Measurements from ENCODE around the gene FUZ. TPM values are rescaled to one million over a fixed set of nuclear protein-coding genes. Genes with fewer than 3 reads are reported as not detected.

FUZ gene
- total and polyA plus RNA-seq, 5 donors = 13.2 to 25.8 (median 17.2) TPM

DNA sequence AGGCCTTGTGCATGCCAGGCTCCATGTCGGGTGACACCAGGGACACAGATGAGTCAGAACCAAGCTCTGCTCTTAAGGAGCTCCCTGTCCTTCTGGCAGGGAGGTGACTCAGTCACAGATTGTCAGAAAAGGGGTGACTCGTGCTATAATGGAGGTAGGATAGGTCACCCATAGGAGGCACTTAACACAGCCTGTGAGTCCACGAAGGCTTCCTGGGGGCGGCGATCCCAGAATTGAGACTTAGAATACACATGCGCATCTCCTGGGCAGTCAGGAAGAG lies 19.6 kb downstream of the FUZ start:
- no peaks in the 10 kb centered on the region for H3K27me3 ChIP-seq (ENCODE audit: control insufficient read depth, insufficient read depth)
- no peaks in the 10 kb centered on the region for H3K9me3 ChIP-seq (ENCODE audit: control insufficient read depth, low read length)
- 92% methylated on average over 6 of the region's 6 CpGs for WGBS
- intact Hi-C loops (cut with DNase I) = no loop called here
- H3K4me3 ChIP-seq (ENCODE audit: low read length) = no peak overlapping the region
- no peaks in the 10 kb centered on the region for H3K4me1 ChIP-seq (ENCODE audit: control insufficient read depth, insufficient read depth, low read length)
- H3K27ac ChIP-seq (ENCODE audit: low read length) = no peak overlapping the region
- ATAC-seq = no peak
- no peak for DNase-seq

DNA sequence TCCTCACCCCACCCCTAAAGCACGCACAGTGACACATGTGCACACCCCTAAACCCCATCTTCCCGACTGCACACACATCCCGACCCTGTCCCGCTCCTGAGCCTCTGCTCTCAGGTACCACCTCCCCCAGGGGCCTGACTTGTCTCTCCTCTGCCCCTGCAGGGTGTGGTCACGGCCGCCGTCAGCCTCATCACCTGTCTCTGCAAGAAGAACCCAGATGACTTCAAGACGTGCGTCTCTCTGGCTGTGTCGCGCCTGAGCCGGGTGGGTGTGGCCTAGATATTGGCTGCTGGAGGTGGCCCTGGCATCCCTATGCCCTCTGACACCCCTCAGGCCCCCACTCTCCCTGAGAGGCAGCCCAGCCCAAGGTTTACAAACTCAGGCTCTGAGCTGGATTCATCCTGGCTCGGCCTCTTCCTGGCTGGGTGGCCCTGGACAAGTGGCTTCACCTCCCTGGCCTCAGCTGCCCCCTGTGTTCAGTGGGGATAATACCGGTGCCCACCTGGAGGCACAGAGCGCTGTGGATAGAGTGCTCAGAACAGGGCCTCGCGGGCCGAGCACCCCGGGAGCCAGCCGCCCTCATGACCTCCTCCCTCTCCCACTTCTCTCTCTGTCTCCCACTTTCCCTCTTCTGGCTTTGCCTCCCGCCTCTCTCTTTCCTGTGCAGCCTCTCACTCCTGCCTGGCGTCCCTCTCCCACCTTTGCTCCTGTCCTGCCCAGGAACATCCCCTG lies 20.1 kb downstream of the FUZ start:
- WGBS = 92% methylated on average over 22 of the region's 22 CpGs
- H3K9me3 ChIP-seq (ENCODE audit: control insufficient read depth, low read length) = no peaks in the 10 kb centered on the region

GRCh38 chr19:49791776-49792445 lies 21.2 kb downstream of the FUZ start:
- 95% methylated on average over 26 of the region's 26 CpGs for WGBS
- Histone ChIP-seq H3K27me3 (ENCODE audit: control insufficient read depth, insufficient read depth) (no peaks in the 10 kb centered on the region), H3K4me1 (ENCODE audit: control insufficient read depth, insufficient read depth, low read length) (no peaks in the 10 kb centered on the region), H3K27ac (ENCODE audit: low read length) (no peak overlapping the region), H3K9me3 (ENCODE audit: control insufficient read depth, low read length) (no peaks in the 10 kb centered on the region), H3K4me3 (ENCODE audit: low read length) (no peak overlapping the region)
- DNase-seq (peak in 1 of 3 donors; percentile 47), ATAC-seq (no peak)
- intact Hi-C loops (cut with DNase I) = no loop called here

More for the DNA sequence above, 20.1 kb downstream of the FUZ start:
- Histone ChIP-seq H3K27ac (ENCODE audit: low read length) (no peak overlapping the region), H3K4me3 (ENCODE audit: low read length) (no peak overlapping the region), H3K4me1 (ENCODE audit: control insufficient read depth, insufficient read depth, low read length) (no peaks in the 10 kb centered on the region), H3K27me3 (ENCODE audit: control insufficient read depth, insufficient read depth) (no peaks in the 10 kb centered on the region)
- ATAC-seq (peak in 1 of 2 donors; percentile 5), DNase-seq (no peak)
- intact Hi-C loops (cut with DNase I) = no loop called here

DNA sequence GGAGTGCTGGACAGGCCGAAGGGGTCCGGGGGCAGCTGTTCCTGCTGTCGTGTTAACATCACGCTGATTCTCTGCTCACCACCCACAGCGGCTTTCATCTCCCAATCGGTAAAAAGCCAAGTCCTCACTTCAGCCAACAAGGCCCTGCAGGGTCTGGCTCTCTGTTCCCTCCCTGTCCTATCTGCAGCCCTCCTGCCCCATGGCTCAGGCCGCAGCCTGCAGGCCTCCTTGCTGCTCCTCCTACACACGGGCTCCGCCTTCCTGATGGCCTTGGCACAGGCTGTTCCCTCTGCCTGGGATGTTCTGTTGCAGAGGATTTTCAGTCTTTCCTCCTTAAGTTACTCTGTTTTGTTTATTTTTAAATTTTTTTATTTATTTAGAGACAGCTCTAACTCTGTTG lies 22.2 kb downstream of the FUZ start:
- H3K27ac ChIP-seq (ENCODE audit: low read length) = peak overlapping the region; percentile 20

GRCh38 chr19:49788857-49789256 lies 24.2 kb downstream of the FUZ start:
- 84% methylated on average over 10 of the region's 10 CpGs for WGBS
- DNase-seq (no peak), ATAC-seq (no peak)
- Histone ChIP-seq H3K4me3 (ENCODE audit: low read length) (no peak overlapping the region), H3K4me1 (ENCODE audit: control insufficient read depth, insufficient read depth, low read length) (no peaks in the 10 kb centered on the region), H3K27me3 (ENCODE audit: control insufficient read depth, insufficient read depth) (no peaks in the 10 kb centered on the region), H3K27ac (ENCODE audit: low read length) (no peak overlapping the region), H3K9me3 (ENCODE audit: control insufficient read depth, low read length) (no peaks in the 10 kb centered on the region)
- intact Hi-C loops (cut with DNase I) = no loop called here

More for the DNA sequence above, 22.2 kb downstream of the FUZ start:
- ATAC-seq (peak; percentile 63 to 88), DNase-seq (peak; percentile 64 to 90 (median 87))
- H3K4me3 ChIP-seq (ENCODE audit: low read length) = no peak overlapping the region
- H3K9me3 ChIP-seq (ENCODE audit: control insufficient read depth, low read length) = no peaks in the 10 kb centered on the region
- 50% methylated on average over 9 of the region's 9 CpGs for WGBS
- no peaks in the 10 kb centered on the region for H3K27me3 ChIP-seq (ENCODE audit: control insufficient read depth, insufficient read depth)
- no peaks in the 10 kb centered on the region for H3K4me1 ChIP-seq (ENCODE audit: control insufficient read depth, insufficient read depth, low read length)
- intact Hi-C loops (cut with DNase I) = no loop called here

GRCh38 chr19:49787746-49788145 lies 25.3 kb downstream of the FUZ start:
- DNase-seq = no peak
- Histone ChIP-seq H3K4me3 (ENCODE audit: low read length) (no peak overlapping the region), H3K4me1 (ENCODE audit: control insufficient read depth, insufficient read depth, low read length) (no peaks in the 10 kb centered on the region), H3K27me3 (ENCODE audit: control insufficient read depth, insufficient read depth) (no peaks in the 10 kb centered on the region), H3K27ac (ENCODE audit: low read length) (no peak overlapping the region), H3K9me3 (ENCODE audit: control insufficient read depth, low read length) (no peaks in the 10 kb centered on the region)
- intact Hi-C loops (cut with DNase I) = no loop called here
- ATAC-seq = no peak
- 86% methylated on average over 5 of the region's 5 CpGs for WGBS

- intact Hi-C loops (cut with DNase I) = no loop called here
- no peak overlapping the region for H3K4me3 ChIP-seq (ENCODE audit: low read length)
- WGBS = 59% methylated on average over 9 of the region's 9 CpGs
- no peaks in the 10 kb centered on the region for H3K4me1 ChIP-seq (ENCODE audit: control insufficient read depth, insufficient read depth, low read length)
- H3K27ac ChIP-seq (ENCODE audit: low read length) = peak overlapping the region; percentile 49
- H3K27me3 ChIP-seq (ENCODE audit: control insufficient read depth, insufficient read depth) = no peaks in the 10 kb centered on the region
- peak; percentile 18 to 67 for ATAC-seq
- DNase-seq = peak; percentile 50 to 62 (median 57)
- no peaks in the 10 kb centered on the region for H3K9me3 ChIP-seq (ENCODE audit: control insufficient read depth, low read length)
Measured at GRCh38 chr19:49786376-49786820, 26.7 kb downstream of the FUZ start.

GRCh38 chr19:49782515-49782914 lies 30.6 kb downstream of the FUZ start:
- Histone ChIP-seq H3K4me1 (ENCODE audit: control insufficient read depth, insufficient read depth, low read length) (no peaks in the 10 kb centered on the region), H3K27ac (ENCODE audit: low read length) (no peak overlapping the region), H3K9me3 (ENCODE audit: control insufficient read depth, low read length) (no peaks in the 10 kb centered on the region), H3K4me3 (ENCODE audit: low read length) (no peak overlapping the region), H3K27me3 (ENCODE audit: control insufficient read depth, insufficient read depth) (no peaks in the 10 kb centered on the region)
- WGBS = 96% methylated on average over 18 of the region's 18 CpGs
- peak in 1 of 2 donors; percentile 8 for ATAC-seq
- no peak for DNase-seq
- intact Hi-C loops (cut with DNase I) = no loop called here

GRCh38 chr19:49781394-49781793 lies 31.7 kb downstream of the FUZ start:
- no peaks in the 10 kb centered on the region for H3K4me1 ChIP-seq (ENCODE audit: control insufficient read depth, insufficient read depth, low read length)
- no peaks in the 10 kb centered on the region for H3K27me3 ChIP-seq (ENCODE audit: control insufficient read depth, insufficient read depth)
- H3K4me3 ChIP-seq (ENCODE audit: low read length) = no peak overlapping the region
- H3K9me3 ChIP-seq (ENCODE audit: control insufficient read depth, low read length) = no peaks in the 10 kb centered on the region
- H3K27ac ChIP-seq (ENCODE audit: low read length) = no peak overlapping the region
- intact Hi-C loops (cut with DNase I) = no loop called here
- peak; percentile 30 to 39 for ATAC-seq
- DNase-seq = no peak
- 93% methylated on average over 7 of the region's 7 CpGs for WGBS

DNA sequence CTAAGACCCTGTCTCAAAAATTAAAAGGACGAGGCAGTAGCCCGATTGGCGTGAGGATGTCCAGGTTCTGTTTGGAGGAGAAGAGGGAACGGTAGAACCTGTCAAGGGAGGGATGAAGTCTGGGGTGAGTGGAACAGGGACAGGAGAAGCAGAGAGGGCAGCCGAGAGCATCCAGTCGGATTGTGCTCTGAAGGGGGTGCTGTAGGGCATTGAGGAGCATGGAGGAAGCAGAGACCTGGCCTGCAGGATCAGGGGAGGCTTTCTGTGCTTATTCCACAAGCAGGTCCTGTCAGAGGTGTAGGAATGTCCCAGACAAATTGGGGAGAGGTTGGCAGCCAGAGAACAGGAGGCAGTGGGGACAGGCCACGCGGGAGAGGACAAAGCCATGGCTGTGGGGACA lies 32.2 kb downstream of the FUZ start:
- ATAC-seq = no peak
- no peaks in the 10 kb centered on the region for H3K4me1 ChIP-seq (ENCODE audit: control insufficient read depth, insufficient read depth, low read length)
- 83% methylated on average over 8 of the region's 8 CpGs for WGBS
- intact Hi-C loops (cut with DNase I) = no loop called here
- H3K9me3 ChIP-seq (ENCODE audit: control insufficient read depth, low read length) = no peaks in the 10 kb centered on the region
- no peak overlapping the region for H3K27ac ChIP-seq (ENCODE audit: low read length)
- DNase-seq = no peak
- no peaks in the 10 kb centered on the region for H3K27me3 ChIP-seq (ENCODE audit: control insufficient read depth, insufficient read depth)
- H3K4me3 ChIP-seq (ENCODE audit: low read length) = no peak overlapping the region

DNA sequence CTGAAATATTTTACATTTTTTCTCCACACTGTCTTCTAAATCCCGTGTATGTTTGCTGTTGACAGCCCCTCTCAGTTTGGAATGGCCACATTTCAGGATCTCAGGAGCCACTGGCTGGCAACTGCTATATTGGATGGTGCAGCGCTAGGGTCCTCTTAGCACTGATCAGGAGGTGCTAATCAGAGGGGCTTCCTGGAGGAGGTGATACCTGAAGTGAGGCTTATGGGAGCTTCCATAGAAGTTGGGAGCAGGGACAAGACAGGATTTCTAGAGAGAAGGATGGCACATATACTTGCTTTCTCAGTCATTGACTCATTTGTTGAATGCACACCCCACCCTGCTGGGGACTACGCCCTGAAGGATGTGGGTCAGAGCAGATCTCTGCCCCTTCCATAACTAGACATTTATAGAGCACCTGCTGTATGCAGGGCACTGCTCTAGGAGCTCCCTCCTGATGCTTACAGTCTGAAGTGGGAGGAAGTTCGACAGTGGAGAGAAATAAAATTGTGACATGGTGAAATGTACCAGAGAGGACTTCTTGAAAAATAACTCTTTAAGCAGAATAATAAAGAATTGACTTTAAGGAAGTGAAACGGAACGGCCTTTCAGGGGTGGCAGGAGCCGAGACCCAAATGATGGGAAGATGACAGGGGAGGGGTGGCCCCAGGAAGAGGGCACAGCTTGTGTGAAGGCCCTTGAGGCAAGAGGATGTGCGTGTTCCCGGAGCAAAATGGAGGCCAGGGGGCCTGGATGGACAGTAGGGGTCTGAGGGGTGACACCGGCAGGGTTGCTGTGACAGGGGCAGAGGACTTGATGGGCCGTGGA lies 33.1 kb downstream of the FUZ start:
- ATAC-seq (no peak), DNase-seq (peak in 2 of 3 donors; percentile 60 to 69)
- Histone ChIP-seq H3K4me3 (ENCODE audit: low read length) (no peak overlapping the region), H3K27me3 (ENCODE audit: control insufficient read depth, insufficient read depth) (no peaks in the 10 kb centered on the region), H3K4me1 (ENCODE audit: control insufficient read depth, insufficient read depth, low read length) (no peaks in the 10 kb centered on the region), H3K27ac (ENCODE audit: low read length) (no peak overlapping the region), H3K9me3 (ENCODE audit: control insufficient read depth, low read length) (no peaks in the 10 kb centered on the region)
- 81% methylated on average over 11 of the region's 11 CpGs for WGBS
- intact Hi-C loops (cut with DNase I) = no loop called here
